ENCODE measurements around the gene ZNF750. TPM values are rescaled to one million over a fixed set of nuclear protein-coding genes. Genes with fewer than 3 reads are reported as not detected.
A peak's percentile ranks its signal among the peaks of the same experiment; 100 is the strongest.

ZNF750 gene
- total and polyA plus RNA-seq, 2 donors (not counting 3 experiments of a cell fraction or from before 2014, with no cell fraction given): 0.15 to 0.80 TPM

- Histone ChIP-seq H2AFZ (ENCODE audit: low read depth, low read length) (no peak overlapping the region), H3K27ac (ENCODE audit: insufficient read depth, low read depth, low read length) (no peak overlapping the region)
- CTCF ChIA-PET: interaction anchor here (1.3 to 2.1 kb wide), 3 partner anchors 10 to 66 kb away, joined by 4 to 5 read pairs (median 4); no protein-coding TSS in a partner anchor
These were observed 8.3 kb upstream of the ZNF750 start for GRCh38 chr17:82848022-82848592.

DNA sequence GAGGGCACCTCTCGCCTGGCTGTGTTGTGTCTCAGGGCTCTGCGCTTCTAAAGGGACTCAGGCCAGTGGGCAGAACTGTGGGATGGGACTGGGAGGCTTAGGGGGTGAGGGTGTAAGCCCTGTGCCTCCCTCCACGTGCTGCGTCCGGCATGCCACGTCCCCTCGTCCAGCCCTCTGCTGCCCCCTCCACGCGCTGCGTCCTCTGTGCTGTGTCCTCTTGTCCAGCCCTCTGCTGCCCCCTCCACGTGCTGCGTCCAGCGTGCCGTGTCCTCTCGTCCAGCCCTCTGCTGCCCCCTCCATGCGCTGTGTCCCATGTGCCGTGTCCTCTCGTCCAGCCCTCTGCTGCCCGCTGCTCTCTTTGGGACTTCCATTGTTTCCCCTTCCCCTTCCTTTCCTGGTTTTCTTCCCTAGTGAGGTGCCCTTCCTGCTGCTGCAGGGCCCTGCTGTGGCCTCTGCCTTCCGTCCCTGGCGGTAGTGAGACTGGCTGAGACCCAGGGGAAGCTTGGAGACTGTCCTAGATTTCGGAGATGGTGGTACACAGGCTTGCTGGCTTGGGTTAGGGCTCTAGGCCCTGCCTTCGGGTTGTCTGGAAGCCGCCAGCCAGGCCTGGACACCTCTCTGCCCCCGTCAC lies 6.4 kb upstream of the ZNF750 start:
- Histone ChIP-seq H3K4me3 (replicated peaks in 1 of 3; ENCODE audit: insufficient read depth in 1 of 3, low read depth in 1 of 3, low read length in 3 of 3) (peak overlapping the region; percentile 74 to 95 (median 80)), H3K79me2 (ENCODE audit: control insufficient read depth, insufficient read depth, low read length) (peaks cover 54% of the 10 kb centered on the region), H3K27me3 (ENCODE audit: control insufficient read depth in 2 of 2, insufficient read depth in 2 of 2, low read length in 2 of 2) (no peaks in the 10 kb centered on the region), H3K9ac (replicated peaks; ENCODE audit: extremely low read depth, insufficient read depth, low read length) (peak overlapping the region; percentile 87), H3K36me3 (ENCODE audit: control insufficient read depth in 2 of 2, extremely low read depth in 1 of 2, insufficient read depth in 2 of 2, low read length in 2 of 2) (peaks cover 2 to 3% of the 10 kb centered on the region in 2 experiments), H3K4me1 (ENCODE audit: control insufficient read depth, extremely low read depth, insufficient read depth, low read length) (peaks cover 32% of the 10 kb centered on the region), H3K9me3 (replicated peaks; ENCODE audit: control insufficient read depth, insufficient read depth, low read length) (no peaks in the 10 kb centered on the region), H3K4me2 (ENCODE audit: insufficient read depth, low read length) (peak overlapping the region; percentile 88), H4K20me1 (replicated peaks; ENCODE audit: control insufficient read depth, extremely low read depth, insufficient read depth, low read length) (no peaks in the 10 kb centered on the region), H2AFZ (ENCODE audit: low read depth, low read length) (no peak overlapping the region), H3K27ac (ENCODE audit: insufficient read depth, low read depth, low read length) (peak overlapping the region; percentile 84), H3K9me1 (replicated peaks; ENCODE audit: control insufficient read depth, extremely low read depth, insufficient read depth, low read length) (no peaks in the 10 kb centered on the region)
- ChIA-PET POLR2A (no interaction called here), CTCF (interaction anchor here (1.2 to 3.6 kb wide), 6 partner anchors 9 to 258 kb away, joined by 3 to 35 read pairs (median 4); no protein-coding TSS in a partner anchor)
- intact Hi-C loops (cut with micrococcal nuclease) (loop anchor here (10.0 kb wide), 1 partner anchor 391 kb away; the partner anchor contains the start of genes CYBC1 and NARF), dilution Hi-C loops (cut with MboI; ENCODE audit: extremely low pct_ligation_motif_present, low sequenced_read_pairs) (no loop called here)
- FAIRE-seq (peak; percentile 87), DNase-seq (ENCODE audit: low read depth, low spot score) (peak; percentile 72)
- TF ChIP-seq, protein P1, sequence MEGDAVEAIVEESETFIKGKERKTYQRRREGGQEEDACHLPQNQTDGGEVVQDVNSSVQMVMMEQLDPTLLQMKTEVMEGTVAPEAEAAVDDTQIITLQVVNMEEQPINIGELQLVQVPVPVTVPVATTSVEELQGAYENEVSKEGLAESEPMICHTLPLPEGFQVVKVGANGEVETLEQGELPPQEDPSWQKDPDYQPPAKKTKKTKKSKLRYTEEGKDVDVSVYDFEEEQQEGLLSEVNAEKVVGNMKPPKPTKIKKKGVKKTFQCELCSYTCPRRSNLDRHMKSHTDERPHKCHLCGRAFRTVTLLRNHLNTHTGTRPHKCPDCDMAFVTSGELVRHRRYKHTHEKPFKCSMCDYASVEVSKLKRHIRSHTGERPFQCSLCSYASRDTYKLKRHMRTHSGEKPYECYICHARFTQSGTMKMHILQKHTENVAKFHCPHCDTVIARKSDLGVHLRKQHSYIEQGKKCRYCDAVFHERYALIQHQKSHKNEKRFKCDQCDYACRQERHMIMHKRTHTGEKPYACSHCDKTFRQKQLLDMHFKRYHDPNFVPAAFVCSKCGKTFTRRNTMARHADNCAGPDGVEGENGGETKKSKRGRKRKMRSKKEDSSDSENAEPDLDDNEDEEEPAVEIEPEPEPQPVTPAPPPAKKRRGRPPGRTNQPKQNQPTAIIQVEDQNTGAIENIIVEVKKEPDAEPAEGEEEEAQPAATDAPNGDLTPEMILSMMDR (IDR thresholded peaks at IDR 0.05; ENCODE audit: extremely low read depth in 1 of 2, insufficient read depth in 1 of 2, low read depth in 1 of 2, low read length in 2 of 2): peak; percentile 31 to 56
- TF ChIP-seq POLR2AphosphoS5 (IDR thresholded peaks at IDR 0.05; ENCODE audit: insufficient read depth, low read depth, low read length) (peak; percentile 83), GATA2 (IDR thresholded peaks at IDR 0.05; ENCODE audit: insufficient read depth, insufficient read length, low read depth, low read length) (no peak), FOS (IDR thresholded peaks at IDR 0.05; ENCODE audit: borderline replicate concordance, insufficient read depth, low read length) (no peak), MYC (IDR thresholded peaks at IDR 0.05; ENCODE audit: low read depth, low read length) (peak; percentile 87)
- TF ChIP-seq, protein P2, sequence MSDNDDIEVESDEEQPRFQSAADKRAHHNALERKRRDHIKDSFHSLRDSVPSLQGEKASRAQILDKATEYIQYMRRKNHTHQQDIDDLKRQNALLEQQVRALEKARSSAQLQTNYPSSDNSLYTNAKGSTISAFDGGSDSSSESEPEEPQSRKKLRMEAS (IDR thresholded peaks at IDR 0.05; ENCODE audit: insufficient read depth, insufficient read length): peak; percentile 86
- no TSS peak for BruUV-seq (replicated peaks)

More at GRCh38 chr17:82848022-82848592, 8.3 kb upstream of the ZNF750 start:
- Histone ChIP-seq H3K79me2 (ENCODE audit: control insufficient read depth, insufficient read depth, low read length) (peaks cover 74% of the 10 kb centered on the region), H3K4me1 (ENCODE audit: control insufficient read depth, extremely low read depth, insufficient read depth, low read length) (peaks cover 32% of the 10 kb centered on the region), H3K4me3 (replicated peaks in 1 of 3; ENCODE audit: insufficient read depth in 1 of 3, low read depth in 1 of 3, low read length in 3 of 3) (peak overlapping the region in 2 of 3 experiments; percentile 11 to 14), H3K9ac (replicated peaks; ENCODE audit: extremely low read depth, insufficient read depth, low read length) (no peak overlapping the region), H3K36me3 (ENCODE audit: control insufficient read depth in 2 of 2, extremely low read depth in 1 of 2, insufficient read depth in 2 of 2, low read length in 2 of 2) (peaks cover 2 to 3% of the 10 kb centered on the region in 2 experiments), H3K9me1 (replicated peaks; ENCODE audit: control insufficient read depth, extremely low read depth, insufficient read depth, low read length) (no peaks in the 10 kb centered on the region), H3K27me3 (ENCODE audit: control insufficient read depth in 2 of 2, insufficient read depth in 2 of 2, low read length in 2 of 2) (no peaks in the 10 kb centered on the region), H3K4me2 (ENCODE audit: insufficient read depth, low read length) (no peak overlapping the region), H3K9me3 (replicated peaks; ENCODE audit: control insufficient read depth, insufficient read depth, low read length) (no peaks in the 10 kb centered on the region), H4K20me1 (replicated peaks; ENCODE audit: control insufficient read depth, extremely low read depth, insufficient read depth, low read length) (no peaks in the 10 kb centered on the region)
- DNase-seq (ENCODE audit: low read depth, low spot score) (peak; percentile 16), FAIRE-seq (no peak)
- no TSS peak for BruUV-seq (replicated peaks)
- intact Hi-C loops (cut with micrococcal nuclease) (loop anchor here (10.0 kb wide), 1 partner anchor 393 kb away; the partner anchor contains the start of genes CYBC1 and NARF), dilution Hi-C loops (cut with MboI; ENCODE audit: extremely low pct_ligation_motif_present, low sequenced_read_pairs) (no loop called here)
- TF ChIP-seq JUN (IDR thresholded peaks at IDR 0.05; ENCODE audit: borderline replicate concordance, insufficient read depth, insufficient read length, low read depth) (no peak), EZH2 (IDR thresholded peaks at IDR 0.05; ENCODE audit: borderline replicate concordance, low read depth, low read length, severe bottlenecking) (no peak), POLR2A (IDR thresholded peaks at IDR 0.05; ENCODE audit: low read depth, low read length) (no peak), GATA2 (IDR thresholded peaks at IDR 0.05; ENCODE audit: insufficient read depth, insufficient read length, low read depth, low read length) (no peak)
- POLR2A ChIA-PET: no interaction called here
